Osteocyte (in vitro differentiated cells): Measurements from ENCODE around the gene PHLDB2. TPM values are rescaled to one million over a fixed set of nuclear protein-coding genes. Genes with fewer than 3 reads are reported as not detected.

Experiments used
- DNase-seq: peaks from one replicate; pipeline ENCODE4 v3.0.0; 2021; ENCODE audit warnings: mixed read lengths; ENCODE audit not compliant: unreplicated experiment; ENCODE audit errors: extremely low spot score
- H3K27ac Mint-ChIP-seq: one replicate; pipeline ENCODE4 v1.8.0; 2021; ENCODE audit warnings: mild to moderate bottlenecking, mixed read lengths; ENCODE audit not compliant: unreplicated experiment
- H3K27me3 Mint-ChIP-seq: one replicate; pipeline ENCODE4 v1.8.0; 2021; ENCODE audit warnings: mixed read lengths; ENCODE audit not compliant: unreplicated experiment
- H3K36me3 Mint-ChIP-seq: one replicate; pipeline ENCODE4 v1.8.0; 2021; ENCODE audit warnings: mixed read lengths; ENCODE audit not compliant: unreplicated experiment
- H3K4me1 Mint-ChIP-seq: one replicate; pipeline ENCODE4 v1.8.0; 2021; ENCODE audit warnings: mixed read lengths; ENCODE audit not compliant: unreplicated experiment
- H3K4me3 Mint-ChIP-seq: one replicate; pipeline ENCODE4 v1.8.0; 2021; ENCODE audit warnings: mild to moderate bottlenecking, moderate library complexity, mixed read lengths; ENCODE audit not compliant: unreplicated experiment
- H3K9me3 Mint-ChIP-seq: one replicate; pipeline ENCODE4 v1.8.0; 2021; ENCODE audit warnings: mixed read lengths; ENCODE audit not compliant: unreplicated experiment
- CTCF ChIP-seq: fragments of 200-600 bp; sonication (generic); IDR thresholded peaks from 2 replicates; pipeline ENCODE4 v1.5.0; 2021; ENCODE audit warnings: antibody characterized with exemption, mild to moderate bottlenecking, moderate library complexity
- total RNA-seq: library from RNA; stranded (reverse); gene quantifications from 2 replicates; pipeline ENCODE4 v1.2.1, GENCODE V29; 2021

Gene PHLDB2
- total RNA-seq, 1 donor from 2014 or later = 134 TPM

- Mint-ChIP-seq H3K9me3 (no peaks in the 10 kb centered on the region), H3K4me3 (no peak overlapping the region), H3K27ac (no peak overlapping the region), H3K27me3 (no peaks in the 10 kb centered on the region), H3K36me3 (peaks cover 16% of the 10 kb centered on the region), H3K4me1 (peaks cover 28% of the 10 kb centered on the region)
- no peak for TF ChIP-seq CTCF
- DNase-seq = no peak
Measured at GRCh38 chr3:111980716-111981456, 121.8 kb downstream of the PHLDB2 start.

GRCh38 chr3:111981457-111981763, 122.3 kb downstream of the PHLDB2 start:
- DNase-seq = no peak
- no peak for TF ChIP-seq CTCF
- Mint-ChIP-seq H3K27ac (no peak overlapping the region), H3K9me3 (no peaks in the 10 kb centered on the region), H3K4me3 (no peak overlapping the region), H3K36me3 (peaks cover 16% of the 10 kb centered on the region), H3K4me1 (peaks cover 28% of the 10 kb centered on the region), H3K27me3 (no peaks in the 10 kb centered on the region)

GRCh38 chr3:111984636-111985298, 125.7 kb downstream of the PHLDB2 start:
- H3K27me3 Mint-ChIP-seq = no peaks in the 10 kb centered on the region
- peaks cover 17% of the 10 kb centered on the region for H3K4me1 Mint-ChIP-seq
- no peaks in the 10 kb centered on the region for H3K9me3 Mint-ChIP-seq
- TF ChIP-seq CTCF = no peak
- H3K4me3 Mint-ChIP-seq = no peak overlapping the region
- no peak overlapping the region for H3K27ac Mint-ChIP-seq
- peaks cover 27% of the 10 kb centered on the region for H3K36me3 Mint-ChIP-seq
- DNase-seq = no peak

GRCh38 chr3:111986800-111987199, 127.7 kb downstream of the PHLDB2 start:
- no peak for TF ChIP-seq CTCF
- H3K27ac Mint-ChIP-seq = no peak overlapping the region
- H3K4me3 Mint-ChIP-seq = no peak overlapping the region
- no peaks in the 10 kb centered on the region for H3K9me3 Mint-ChIP-seq
- H3K27me3 Mint-ChIP-seq = no peaks in the 10 kb centered on the region
- peaks cover 30% of the 10 kb centered on the region for H3K36me3 Mint-ChIP-seq
- no peaks in the 10 kb centered on the region for H3K4me1 Mint-ChIP-seq
- no peak for DNase-seq

GRCh38 chr3:111989061-111989678, 130.1 kb downstream of the PHLDB2 start:
- H3K4me3 Mint-ChIP-seq = no peak overlapping the region
- TF ChIP-seq CTCF = peak; percentile 81
- peaks cover 22% of the 10 kb centered on the region for H3K36me3 Mint-ChIP-seq
- no peak for DNase-seq
- no peaks in the 10 kb centered on the region for H3K4me1 Mint-ChIP-seq
- H3K27me3 Mint-ChIP-seq = no peaks in the 10 kb centered on the region
- no peaks in the 10 kb centered on the region for H3K9me3 Mint-ChIP-seq
- H3K27ac Mint-ChIP-seq = no peak overlapping the region
